Activated T-cell treated with anti-CD3 and anti-CD28 coated beads for 48 hours (primary cell): ENCODE results near the gene CPNE5.
A peak's percentile ranks its signal among the peaks of the same experiment; 100 is the strongest.

Experiments
- DNase-seq: peaks from one replicate; pipeline ENCODE4 v3.0.0-alpha.2; 2020; ENCODE audit warnings: low read depth

CPNE5 gene

GRCh38 chr6:36791085-36791484 lies 48.2 kb downstream of the CPNE5 start:
- DNase-seq = no peak

- no peak for DNase-seq
Observed at GRCh38 chr6:36788768-36789167, 50.5 kb downstream of the CPNE5 start.

GRCh38 chr6:36788186-36788585 lies 51.1 kb downstream of the CPNE5 start:
- no peak for DNase-seq

GRCh38 chr6:36787210-36787609 lies 52.0 kb downstream of the CPNE5 start:
- no peak for DNase-seq

GRCh38 chr6:36786055-36786675 lies 53.1 kb downstream of the CPNE5 start:
- DNase-seq = no peak

GRCh38 chr6:36784376-36784636 lies 54.9 kb downstream of the CPNE5 start:
- no peak for DNase-seq

- DNase-seq = no peak
Observed at GRCh38 chr6:36783603-36784375, 55.5 kb downstream of the CPNE5 start.

- no peak for DNase-seq
Observed at GRCh38 chr6:36781669-36782068, 57.6 kb downstream of the CPNE5 start.

- DNase-seq = no peak
Observed at GRCh38 chr6:36780442-36781177, 58.6 kb downstream of the CPNE5 start.

- DNase-seq = no peak
Observed at GRCh38 chr6:36779227-36779626, 60.0 kb downstream of the CPNE5 start.

- no peak for DNase-seq
Observed at GRCh38 chr6:36777801-36778200, 61.4 kb downstream of the CPNE5 start.

GRCh38 chr6:36776167-36776566 lies 63.1 kb downstream of the CPNE5 start:
- DNase-seq = no peak

GRCh38 chr6:36774331-36774730 lies 64.9 kb downstream of the CPNE5 start:
- no peak for DNase-seq

- no peak for DNase-seq
Observed at GRCh38 chr6:36772397-36772796, 66.8 kb downstream of the CPNE5 start.

GRCh38 chr6:36771145-36771544 lies 68.1 kb downstream of the CPNE5 start:
- DNase-seq = no peak

GRCh38 chr6:36769676-36770499 lies 69.4 kb downstream of the CPNE5 start:
- no peak for DNase-seq

- DNase-seq = no peak
Observed at GRCh38 chr6:36769183-36769675, 70.0 kb downstream of the CPNE5 start.

- no peak for DNase-seq
Observed at GRCh38 chr6:36766399-36766945, 72.8 kb downstream of the CPNE5 start.

GRCh38 chr6:36765594-36766398 lies 73.4 kb downstream of the CPNE5 start:
- DNase-seq = peak; percentile 76

GRCh38 chr6:36765190-36765589 lies 74.1 kb downstream of the CPNE5 start:
- DNase-seq = no peak

GRCh38 chr6:36762123-36762522 lies 77.1 kb downstream of the CPNE5 start:
- DNase-seq = no peak
